GM06990 (cell line): Measurements from ENCODE around the gene PAQR4.
A peak's percentile ranks its signal among the peaks of the same experiment; 100 is the strongest.

ENCODE experiments used
- DNase-seq: peaks from one replicate; pipeline ENCODE4 v3.0.0-alpha.2; 2011; ENCODE audit not compliant: insufficient read length; ENCODE audit errors: extremely low read depth
- H3K27me3 ChIP-seq: replicated peaks from 2 replicates; pipeline ENCODE4 v1.6.0; 2011; ENCODE audit warnings: low read length; ENCODE audit not compliant: control insufficient read depth, insufficient read depth
- H3K36me3 ChIP-seq: 2 replicates; pipeline ENCODE4 v1.5.1; 2011; ENCODE audit warnings: low read length; ENCODE audit not compliant: control insufficient read depth, insufficient read depth
- H3K4me3 ChIP-seq: replicated peaks from 2 replicates; pipeline ENCODE4 v1.5.1; 2011; ENCODE audit warnings: low read depth, mild to moderate bottlenecking, control low read depth, low read length
- CTCF ChIP-seq: IDR thresholded peaks from 2 replicates; pipeline ENCODE4 v1.5.1; 2011; ENCODE audit warnings: low read length, control low read depth, mild to moderate bottlenecking, inconsistent platforms; ENCODE audit not compliant: insufficient read depth, poor library complexity, severe bottlenecking

Gene PAQR4

GRCh38 chr16:3017794-3018506 lies 48.8 kb downstream of the PAQR4 start, which contains the start of gene CLDN6:
TSS of gene CLDN6 (minus strand) at chr16:3018183. CDS start at chr16:3016021, 2,162 bp downstream.
- TF ChIP-seq CTCF = peak; percentile 29
- Histone ChIP-seq H3K27me3 (no peaks in the 10 kb centered on the region; the same call in none of the 2 replicates), H3K36me3 (no peaks in the 10 kb centered on the region), H3K4me3 (no peak within 1 kb of the TSS)
- no peak for DNase-seq

- DNase-seq = no peak
- no peaks in the 10 kb centered on the region; the same call in 1 of the 2 replicates for H3K27me3 ChIP-seq
- no peak for TF ChIP-seq CTCF
- H3K36me3 ChIP-seq = no peaks in the 10 kb centered on the region
- peak overlapping the region; percentile 58 for H3K4me3 ChIP-seq
Measured at GRCh38 chr16:3019594-3020246, 50.6 kb downstream of the PAQR4 start.

GRCh38 chr16:3020247-3020603 lies 51.1 kb downstream of the PAQR4 start, which contains the start of gene TNFRSF12A:
TSS of gene TNFRSF12A (plus strand) at chr16:3020368. CDS start at chr16:3020398, 30 bp downstream.
- H3K27me3 ChIP-seq = no peaks in the 10 kb centered on the region; the same call in 1 of the 2 replicates
- no peaks in the 10 kb centered on the region for H3K36me3 ChIP-seq
- TF ChIP-seq CTCF = no peak
- peak; percentile 84 for DNase-seq
- peak within 1 kb of the TSS; percentile 58 for H3K4me3 ChIP-seq

- Histone ChIP-seq H3K36me3 (no peaks in the 10 kb centered on the region; the same call in none of the 2 replicates), H3K27me3 (no peaks in the 10 kb centered on the region; the same call in 1 of the 2 replicates), H3K4me3 (peak overlapping the region; percentile 56)
- no peak for TF ChIP-seq CTCF
- DNase-seq = no peak
Measured at GRCh38 chr16:3020604-3021448, 51.7 kb downstream of the PAQR4 start.

- Histone ChIP-seq H3K4me3 (peak overlapping the region; percentile 56), H3K27me3 (no peaks in the 10 kb centered on the region; the same call in 1 of the 2 replicates), H3K36me3 (peaks cover 8% of the 10 kb centered on the region)
- DNase-seq = peak; percentile 79
- TF ChIP-seq CTCF = peak; percentile 50
Measured at GRCh38 chr16:3021449-3022207, 52.5 kb downstream of the PAQR4 start.
